Measurements from ENCODE around the gene MRPL46.

- TF ChIP-seq RAD21 (IDR thresholded peaks at IDR 0.05; ENCODE audit: low read depth) = no peak
- no peak for TF ChIP-seq MAX (IDR thresholded peaks at IDR 0.05)
- TF ChIP-seq FOXM1 (IDR thresholded peaks at IDR 0.05; ENCODE audit: borderline replicate concordance, low read depth) = no peak
- TF ChIP-seq CREB1 (IDR thresholded peaks at IDR 0.05; ENCODE audit: low read depth) = no peak
- no peak for TF ChIP-seq REST (IDR thresholded peaks at IDR 0.05; ENCODE audit: low read depth)
- TF ChIP-seq EP300 (IDR thresholded peaks at IDR 0.05; ENCODE audit: borderline replicate concordance) = no peak
- TF ChIP-seq USF1 (IDR thresholded peaks at IDR 0.05) = no peak
- no peak for TF ChIP-seq YY1 (IDR thresholded peaks at IDR 0.05; ENCODE audit: low read depth)
- TF ChIP-seq EGR1 (IDR thresholded peaks at IDR 0.05) = no peak
- TF ChIP-seq TCF12 (IDR thresholded peaks at IDR 0.05; ENCODE audit: low read depth) = no peak
- no peak for TF ChIP-seq TAF1 (IDR thresholded peaks at IDR 0.05; ENCODE audit: low read depth)
- TF ChIP-seq CEBPB (IDR thresholded peaks at IDR 0.05) = no peak
- no peak for TF ChIP-seq NFIC (IDR thresholded peaks at IDR 0.05)
- no peak for TF ChIP-seq ZBTB7A (IDR thresholded peaks at IDR 0.05; ENCODE audit: low read depth)
Observed at GRCh38 chr15:88505721-88506120, 38.5 kb upstream of the MRPL46 start.

Data from Ishikawa (cell line).